Adrenal gland (tissue), 5 donors: ENCODE data around the gene USP49.

ENCODE experiments used
- POLR2A ChIP-seq, 2 donors: fragments of 450-650 bp; IDR thresholded peaks; one replicate each; pipeline ENCODE4 v1.6.1; 2017; ENCODE audit warnings: antibody characterized with exemption in 2 of 2, mild to moderate bottlenecking in 2 of 2, moderate library complexity in 1 of 2
- TF ChIP-seq, protein P1 (sequence below), 6 experiments: fragments of 450-650 bp in 4 of 6; fragments of 200-600 bp in 2 of 6; sonication (generic) in 1 of 6; IDR thresholded peaks; 1 replicate in 5 of 6; 2 replicates in 1 of 6; pipeline versions ENCODE4 v1.5.1 to v1.8.0; 2016 to 2021; ENCODE audit warnings: antibody characterized with exemption in 6 of 6, mild to moderate bottlenecking in 2 of 6, moderate library complexity in 1 of 6
- donor health status: DM: no; HTN: no; CAD: no.

DNA sequence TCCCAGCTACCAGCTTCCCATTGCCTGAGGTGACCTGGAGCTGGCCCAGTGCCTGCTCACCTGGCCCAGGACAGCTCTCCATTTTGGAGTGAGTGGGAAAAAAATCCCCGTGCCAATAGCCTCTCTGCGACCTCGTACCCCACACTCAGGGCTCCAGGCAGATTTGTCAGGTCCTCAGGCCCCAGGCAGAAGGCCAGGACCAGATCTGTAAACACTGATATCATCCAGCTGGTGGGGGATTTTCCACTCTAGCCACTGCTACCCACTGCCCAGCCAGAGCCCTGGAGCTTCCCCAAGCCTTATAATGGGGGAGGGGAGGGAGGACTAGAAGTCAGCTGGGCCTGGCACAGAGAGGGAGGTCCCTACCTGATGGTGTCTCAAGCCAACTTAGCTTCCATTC is 146.6 kb downstream of the USP49 start:
- TF ChIP-seq POLR2A (IDR thresholded peaks at IDR 0.05): no peak
- TF ChIP-seq, protein P1, sequence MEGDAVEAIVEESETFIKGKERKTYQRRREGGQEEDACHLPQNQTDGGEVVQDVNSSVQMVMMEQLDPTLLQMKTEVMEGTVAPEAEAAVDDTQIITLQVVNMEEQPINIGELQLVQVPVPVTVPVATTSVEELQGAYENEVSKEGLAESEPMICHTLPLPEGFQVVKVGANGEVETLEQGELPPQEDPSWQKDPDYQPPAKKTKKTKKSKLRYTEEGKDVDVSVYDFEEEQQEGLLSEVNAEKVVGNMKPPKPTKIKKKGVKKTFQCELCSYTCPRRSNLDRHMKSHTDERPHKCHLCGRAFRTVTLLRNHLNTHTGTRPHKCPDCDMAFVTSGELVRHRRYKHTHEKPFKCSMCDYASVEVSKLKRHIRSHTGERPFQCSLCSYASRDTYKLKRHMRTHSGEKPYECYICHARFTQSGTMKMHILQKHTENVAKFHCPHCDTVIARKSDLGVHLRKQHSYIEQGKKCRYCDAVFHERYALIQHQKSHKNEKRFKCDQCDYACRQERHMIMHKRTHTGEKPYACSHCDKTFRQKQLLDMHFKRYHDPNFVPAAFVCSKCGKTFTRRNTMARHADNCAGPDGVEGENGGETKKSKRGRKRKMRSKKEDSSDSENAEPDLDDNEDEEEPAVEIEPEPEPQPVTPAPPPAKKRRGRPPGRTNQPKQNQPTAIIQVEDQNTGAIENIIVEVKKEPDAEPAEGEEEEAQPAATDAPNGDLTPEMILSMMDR (IDR thresholded peaks at IDR 0.05): no peak
